Endothelial cell of umbilical vein (primary cell): Measurements from ENCODE around the gene DHX16. TPM values are rescaled to one million over a fixed set of nuclear protein-coding genes. Genes with fewer than 3 reads are reported as not detected.

ENCODE experiments used
- BruUV-seq: library from RNA; stranded (reverse); fragments of 400-500 nt; replicated peaks from 2 replicates; lab custom pipeline; 2021; lab: Mats Ljungman, UMichigan
- CTCF ChIA-PET: fragments of 300-600, 350-600 bp; sonication (Branson Sonifier 250); formaldehyde crosslinking; loops from one replicate; lab custom pipeline; 2021; ENCODE audit warnings: antibody characterized with exemption, inconsistent platforms; lab: Charles Lee
- POLR2A ChIA-PET: fragments of 300-600, 350-600 bp; sonication (Branson Sonifier 250); formaldehyde crosslinking; loops from one replicate; lab custom pipeline; 2021; ENCODE audit warnings: antibody characterized with exemption, inconsistent platforms; lab: Charles Lee
- DNase-seq: peaks from one replicate; pipeline ENCODE4 v3.0.0-alpha.2; 2011; ENCODE audit warnings: low read depth, low spot score
- FAIRE-seq: peaks from 2 replicates; lab custom pipeline; 2011; peaks lifted over from hg19 to GRCh38; lab: Jason Lieb, UNC
- H2AFZ ChIP-seq: 2 replicates; pipeline ENCODE4 v1.6.0; 2012; ENCODE audit warnings: low read depth, low read length, control low read depth, inconsistent platforms
- H3K27ac ChIP-seq: 2 replicates; pipeline ENCODE4 v1.5.1; 2011; ENCODE audit warnings: low read depth, mild to moderate bottlenecking, control low read depth, low read length, moderate library complexity; ENCODE audit not compliant: insufficient read depth
- H3K27me3 ChIP-seq, 2 experiments: 2 replicates each; pipeline versions ENCODE4 v1.6.0 to v1.6.1; 2011; ENCODE audit warnings: low read length in 2 of 2, mixed read lengths in 1 of 2; ENCODE audit not compliant: control insufficient read depth in 2 of 2, insufficient read depth in 2 of 2
- H3K36me3 ChIP-seq, 2 experiments: 2 replicates in 1 of 2; 3 replicates in 1 of 2; pipeline ENCODE4 v1.5.1; 2011; ENCODE audit warnings: low read length in 2 of 2, mild to moderate bottlenecking in 1 of 2, moderate library complexity in 1 of 2; ENCODE audit not compliant: control insufficient read depth in 2 of 2, insufficient read depth in 2 of 2; ENCODE audit errors: extremely low read depth in 1 of 2
- H3K4me1 ChIP-seq: 3 replicates; pipeline ENCODE4 v1.5.1; 2011; ENCODE audit warnings: mild to moderate bottlenecking, low read length; ENCODE audit not compliant: control insufficient read depth, insufficient read depth; ENCODE audit errors: extremely low read depth
- H3K4me2 ChIP-seq: 2 replicates; pipeline ENCODE4 v1.6.1; 2011; ENCODE audit warnings: low read length, control low read depth, mixed read lengths; ENCODE audit not compliant: insufficient read depth
- H3K4me3 ChIP-seq, 3 experiments: fragments of 200-600 bp in 1 of 3; sonication (generic), shearing (Covaris generic) in 1 of 3; replicated peaks in 1 of 3; 2 replicates each; pipeline ENCODE4 v1.5.1; 2011 to 2016; ENCODE audit warnings: control low read depth in 3 of 3, low read length in 3 of 3, mild to moderate bottlenecking in 2 of 3, inconsistent platforms in 1 of 3, low read depth in 1 of 3, moderate library complexity in 1 of 3; ENCODE audit not compliant: insufficient read depth in 1 of 3
- H3K79me2 ChIP-seq: 2 replicates; pipeline ENCODE4 v1.6.0; 2012; ENCODE audit warnings: low read length, inconsistent platforms; ENCODE audit not compliant: control insufficient read depth, insufficient read depth
- H3K9ac ChIP-seq: replicated peaks from 2 replicates; pipeline ENCODE3; 2011; ENCODE audit warnings: low read length, control low read depth; ENCODE audit not compliant: insufficient read depth; ENCODE audit errors: extremely low read depth
- H3K9me1 ChIP-seq: replicated peaks from 3 replicates; pipeline ENCODE4 v1.6.0; 2011; ENCODE audit warnings: mild to moderate bottlenecking, low read length; ENCODE audit not compliant: control insufficient read depth, insufficient read depth; ENCODE audit errors: extremely low read depth
- H3K9me3 ChIP-seq: replicated peaks from 2 replicates; pipeline ENCODE4 v1.5.1; 2012; ENCODE audit warnings: low read length, inconsistent platforms; ENCODE audit not compliant: control insufficient read depth, insufficient read depth
- H4K20me1 ChIP-seq: replicated peaks from 2 replicates; pipeline ENCODE3; 2011; ENCODE audit warnings: mild to moderate bottlenecking, low read length; ENCODE audit not compliant: control insufficient read depth, insufficient read depth; ENCODE audit errors: extremely low read depth
- CTCF ChIP-seq, 2 donors: IDR thresholded peaks; 1 replicate in 1 of 2; 2 replicates in 1 of 2; pipeline ENCODE4 v1.5.1; 2011; ENCODE audit warnings: low read length in 2 of 2, mild to moderate bottlenecking in 2 of 2, moderate library complexity in 2 of 2, control low read depth in 1 of 2, inconsistent platforms in 1 of 2, low read depth in 1 of 2; ENCODE audit not compliant: insufficient read depth in 1 of 2; ENCODE audit errors: extremely low read depth in 1 of 2
- EZH2 ChIP-seq: IDR thresholded peaks from 2 replicates; pipeline ENCODE4 v1.6.1; 2012; ENCODE audit warnings: borderline replicate concordance, low read depth, mild to moderate bottlenecking, moderate library complexity, low read length, inconsistent platforms; ENCODE audit not compliant: severe bottlenecking
- GATA2 ChIP-seq: IDR thresholded peaks from 2 replicates; pipeline ENCODE4 v1.7.0; 2011; ENCODE audit warnings: low read depth, mild to moderate bottlenecking, moderate library complexity, mixed read lengths, low read length; ENCODE audit not compliant: insufficient read length, insufficient read depth
- MAX ChIP-seq: IDR thresholded peaks from 2 replicates; pipeline ENCODE4 v1.6.1; 2011; ENCODE audit not compliant: insufficient read depth, insufficient read length
- MYC ChIP-seq: IDR thresholded peaks from one replicate; pipeline ENCODE4 v1.6.1; 2011; ENCODE audit warnings: mild to moderate bottlenecking, low read depth, low read length
- POLR2A ChIP-seq: IDR thresholded peaks from 2 replicates; pipeline ENCODE4 v1.6.1; 2012; ENCODE audit warnings: low read depth, mild to moderate bottlenecking, control low read depth, low read length
- POLR2AphosphoS5 ChIP-seq: IDR thresholded peaks from 2 replicates; pipeline ENCODE4 v1.6.1; 2012; ENCODE audit warnings: low read depth, mild to moderate bottlenecking, control low read depth, low read length, moderate library complexity; ENCODE audit not compliant: insufficient read depth
- dilution Hi-C: fragments of 300-500 bp; cut with MboI; formaldehyde crosslinking; loops from one replicate; pipeline ENCODE4 v1.15.0; 2019; ENCODE audit warnings: low sequenced_read_pairs; ENCODE audit not compliant: extremely low pct_ligation_motif_present
- intact Hi-C: fragments of 100-400 bp; cut with micrococcal nuclease; formaldehyde crosslinking; loops from one replicate; pipeline ENCODE4 v1.10.0; 2022
- polyA plus RNA-seq, 4 experiments: library from polyadenylated mRNA; depleted of rRNA in 3 of 4; stranded (reverse) in 3 of 4; unstranded in 1 of 4; fragments of >200 nt; gene quantifications; 2 replicates each; pipeline versions ENCODE4 v1.2.1 to v1.2.3, GENCODE V29; 2011 to 2012; ENCODE audit warnings: missing spikeins in 1 of 4
- total RNA-seq: library from RNA; stranded (reverse); gene quantifications from 2 replicates; pipeline ENCODE4 v1.2.3, GENCODE V29; 2021

DHX16 gene
- total and polyA plus RNA-seq, 2 donors (not counting 3 experiments of a cell fraction or from before 2014, with no cell fraction given) = 38.2 to 66.5 TPM

GRCh38 chr6:30641048-30641447 lies 31.8 kb downstream of the DHX16 start:
- Histone ChIP-seq H3K27me3 (no peaks in the 10 kb centered on the region), H4K20me1 (no peaks in the 10 kb centered on the region), H3K79me2 (peaks cover 2% of the 10 kb centered on the region), H3K9me3 (no peaks in the 10 kb centered on the region), H3K9ac (no peak overlapping the region), H3K27ac (no peak overlapping the region), H2AFZ (no peak overlapping the region), H3K4me1 (no peaks in the 10 kb centered on the region), H3K36me3 (peaks cover 2 to 15% of the 10 kb centered on the region in 2 experiments), H3K4me2 (no peak overlapping the region), H3K4me3 (no peak overlapping the region), H3K9me1 (no peaks in the 10 kb centered on the region)
- POLR2A ChIA-PET = no interaction called here
- DNase-seq = no peak
- CTCF ChIA-PET = interaction anchor here (1.6 kb wide), 1 partner anchor 90 kb away, joined by 8 read pairs; no protein-coding TSS in a partner anchor
- BruUV-seq = no TSS peak
- no peak for FAIRE-seq
- no peak for TF ChIP-seq POLR2AphosphoS5
- TF ChIP-seq MYC = no peak
- TF ChIP-seq POLR2A = no peak
- no peak for TF ChIP-seq EZH2
- TF ChIP-seq CTCF (IDR thresholded peaks at IDR 0.05; ENCODE audit: extremely low read depth in 1 of 2, insufficient read depth in 1 of 2, low read depth in 1 of 2, low read length in 2 of 2) = no peak
- TF ChIP-seq GATA2 = no peak
- no peak for TF ChIP-seq MAX
- dilution Hi-C loops = no loop called here
- intact Hi-C loops = no loop called here
